A549 (cell line): Measurements from ENCODE around the gene SEC31B.

Experiments
- CEBPB ChIP-seq, 2 experiments: fragments of >200 bp in 1 of 2; sonication (Bioruptor Twin) in 1 of 2; formaldehyde crosslinking in 1 of 2; IDR thresholded peaks; 2 replicates each; pipeline ENCODE4 v1.6.1; 2012 to 2016
- EP300 ChIP-seq, 2 experiments: fragments of >200 bp; sonication (Bioruptor Twin); formaldehyde crosslinking; IDR thresholded peaks; 2 replicates in 1 of 2; 3 replicates in 1 of 2; pipeline ENCODE4 v1.6.1; 2016 to 2017
- MAX ChIP-seq: IDR thresholded peaks from 2 replicates; pipeline ENCODE4 v1.6.1; 2012
- RFX5 ChIP-seq: fragments of 450-650 bp; IDR thresholded peaks from 2 replicates; pipeline ENCODE4 v1.7.1; 2014; ENCODE audit warnings: antibody characterized with exemption, mild to moderate bottlenecking, moderate library complexity
- TP53 ChIP-seq: fragments of 250-450 bp; sonication (Bioruptor Pico); IDR thresholded peaks from 2 replicates; pipeline ENCODE4 v1.5.0; 2021; ENCODE audit warnings: mild to moderate bottlenecking, moderate library complexity
- TF ChIP-seq, protein P1 (sequence below): fragments of >200 bp; sonication (Bioruptor Twin); formaldehyde crosslinking; IDR thresholded peaks from 3 replicates; pipeline ENCODE4 v1.5.1; 2016
- TF ChIP-seq, protein P2 (sequence below): fragments of 150-350 bp; IDR thresholded peaks from 2 replicates; pipeline ENCODE4 v1.6.1; 2014; ENCODE audit warnings: low read depth, mild to moderate bottlenecking, low read length
- TF ChIP-seq, protein P3 (sequence below): fragments of 250-450 bp; sonication (Bioruptor Pico); IDR thresholded peaks from 2 replicates; pipeline ENCODE4 v1.5.0; 2020; ENCODE audit warnings: low read depth, mild to moderate bottlenecking, moderate library complexity

DNA sequence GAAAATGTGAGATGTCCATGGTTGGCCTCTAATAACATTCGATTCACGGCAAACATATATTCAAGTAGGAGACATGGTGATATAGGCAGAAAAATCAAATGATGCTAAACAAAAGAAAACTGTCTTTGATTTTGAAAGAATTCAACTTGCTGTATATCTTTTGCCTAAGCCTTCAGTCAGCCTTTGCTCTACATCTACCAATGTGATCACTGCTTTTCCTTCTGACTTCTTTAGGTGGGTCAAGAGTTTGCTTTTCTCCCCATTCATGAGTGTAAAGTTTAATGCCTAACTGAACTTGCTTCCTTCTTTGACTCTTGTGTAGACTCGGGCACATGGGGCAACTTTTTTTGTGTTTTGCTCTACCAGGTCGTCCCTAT, 15.7 kb upstream of the SEC31B start:
- TF ChIP-seq, protein P1, sequence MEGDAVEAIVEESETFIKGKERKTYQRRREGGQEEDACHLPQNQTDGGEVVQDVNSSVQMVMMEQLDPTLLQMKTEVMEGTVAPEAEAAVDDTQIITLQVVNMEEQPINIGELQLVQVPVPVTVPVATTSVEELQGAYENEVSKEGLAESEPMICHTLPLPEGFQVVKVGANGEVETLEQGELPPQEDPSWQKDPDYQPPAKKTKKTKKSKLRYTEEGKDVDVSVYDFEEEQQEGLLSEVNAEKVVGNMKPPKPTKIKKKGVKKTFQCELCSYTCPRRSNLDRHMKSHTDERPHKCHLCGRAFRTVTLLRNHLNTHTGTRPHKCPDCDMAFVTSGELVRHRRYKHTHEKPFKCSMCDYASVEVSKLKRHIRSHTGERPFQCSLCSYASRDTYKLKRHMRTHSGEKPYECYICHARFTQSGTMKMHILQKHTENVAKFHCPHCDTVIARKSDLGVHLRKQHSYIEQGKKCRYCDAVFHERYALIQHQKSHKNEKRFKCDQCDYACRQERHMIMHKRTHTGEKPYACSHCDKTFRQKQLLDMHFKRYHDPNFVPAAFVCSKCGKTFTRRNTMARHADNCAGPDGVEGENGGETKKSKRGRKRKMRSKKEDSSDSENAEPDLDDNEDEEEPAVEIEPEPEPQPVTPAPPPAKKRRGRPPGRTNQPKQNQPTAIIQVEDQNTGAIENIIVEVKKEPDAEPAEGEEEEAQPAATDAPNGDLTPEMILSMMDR: no peak
- TF ChIP-seq, protein P2, sequence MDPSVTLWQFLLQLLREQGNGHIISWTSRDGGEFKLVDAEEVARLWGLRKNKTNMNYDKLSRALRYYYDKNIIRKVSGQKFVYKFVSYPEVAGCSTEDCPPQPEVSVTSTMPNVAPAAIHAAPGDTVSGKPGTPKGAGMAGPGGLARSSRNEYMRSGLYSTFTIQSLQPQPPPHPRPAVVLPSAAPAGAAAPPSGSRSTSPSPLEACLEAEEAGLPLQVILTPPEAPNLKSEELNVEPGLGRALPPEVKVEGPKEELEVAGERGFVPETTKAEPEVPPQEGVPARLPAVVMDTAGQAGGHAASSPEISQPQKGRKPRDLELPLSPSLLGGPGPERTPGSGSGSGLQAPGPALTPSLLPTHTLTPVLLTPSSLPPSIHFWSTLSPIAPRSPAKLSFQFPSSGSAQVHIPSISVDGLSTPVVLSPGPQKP: no peak
- TF ChIP-seq MAX (no peak), CEBPB (IDR thresholded peaks at IDR 0.05) (no peak), TP53 (CRISPR knock-in tag) (no peak), EP300 (IDR thresholded peaks at IDR 0.05) (no peak), RFX5 (no peak)
- TF ChIP-seq, protein P3, sequence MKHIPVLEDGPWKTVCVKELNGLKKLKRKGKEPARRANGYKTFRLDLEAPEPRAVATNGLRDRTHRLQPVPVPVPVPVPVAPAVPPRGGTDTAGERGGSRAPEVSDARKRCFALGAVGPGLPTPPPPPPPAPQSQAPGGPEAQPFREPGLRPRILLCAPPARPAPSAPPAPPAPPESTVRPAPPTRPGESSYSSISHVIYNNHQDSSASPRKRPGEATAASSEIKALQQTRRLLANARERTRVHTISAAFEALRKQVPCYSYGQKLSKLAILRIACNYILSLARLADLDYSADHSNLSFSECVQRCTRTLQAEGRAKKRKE (CRISPR knock-in tag): no peak
